HG02571 (cell line): Measurements from ENCODE around the gene FBXO28.
A peak's percentile ranks its signal among the peaks of the same experiment; 100 is the strongest.
"Not testable (repeated sequence)": the region's sequence is repeated elsewhere in the genome, so short reads cannot be mapped to it uniquely, and the experiment has no call there.

Source experiments
- ATAC-seq: cut with Tn5 transposase; IDR thresholded peaks from one replicate; pipeline ENCODE4 v1.9.1; 2021; ENCODE audit warnings: mild to moderate bottlenecking, moderate library complexity; ENCODE audit not compliant: unreplicated experiment

The FBXO28 gene

GRCh38 chr1:224183591-224184312, 69.8 kb downstream of the FBXO28 start:
- peak; percentile 46 for ATAC-seq

- ATAC-seq: no peak
Observed at GRCh38 chr1:224185208-224185607, 71.3 kb downstream of the FBXO28 start.

- ATAC-seq: no peak
Observed at GRCh38 chr1:224188286-224188685, 74.4 kb downstream of the FBXO28 start.

DNA sequence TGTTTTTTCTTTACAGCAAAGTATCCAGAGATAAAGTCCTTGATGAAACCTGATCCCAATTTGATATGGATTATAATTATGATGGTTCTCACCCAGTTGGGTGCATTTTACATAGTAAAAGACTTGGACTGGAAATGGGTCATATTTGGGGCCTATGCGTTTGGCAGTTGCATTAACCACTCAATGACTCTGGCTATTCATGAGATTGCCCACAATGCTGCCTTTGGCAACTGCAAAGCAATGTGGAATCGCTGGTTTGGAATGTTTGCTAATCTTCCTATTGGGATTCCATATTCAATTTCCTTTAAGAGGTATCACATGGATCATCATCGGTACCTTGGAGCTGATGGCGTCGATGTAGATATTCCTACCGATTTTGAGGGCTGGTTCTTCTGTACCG, 75.7 kb downstream of the FBXO28 start:
- no peak for ATAC-seq

- ATAC-seq: no peak
Observed at GRCh38 chr1:224192082-224192788, 78.3 kb downstream of the FBXO28 start.

GRCh38 chr1:224193319-224193966, 79.5 kb downstream of the FBXO28 start:
- no peak for ATAC-seq

GRCh38 chr1:224196813-224197600, 83.1 kb downstream of the FBXO28 start:
- no peak for ATAC-seq

GRCh38 chr1:224198572-224198971, 84.7 kb downstream of the FBXO28 start:
- no peak for ATAC-seq

GRCh38 chr1:224199679-224200078, 85.8 kb downstream of the FBXO28 start:
- ATAC-seq: no peak

DNA sequence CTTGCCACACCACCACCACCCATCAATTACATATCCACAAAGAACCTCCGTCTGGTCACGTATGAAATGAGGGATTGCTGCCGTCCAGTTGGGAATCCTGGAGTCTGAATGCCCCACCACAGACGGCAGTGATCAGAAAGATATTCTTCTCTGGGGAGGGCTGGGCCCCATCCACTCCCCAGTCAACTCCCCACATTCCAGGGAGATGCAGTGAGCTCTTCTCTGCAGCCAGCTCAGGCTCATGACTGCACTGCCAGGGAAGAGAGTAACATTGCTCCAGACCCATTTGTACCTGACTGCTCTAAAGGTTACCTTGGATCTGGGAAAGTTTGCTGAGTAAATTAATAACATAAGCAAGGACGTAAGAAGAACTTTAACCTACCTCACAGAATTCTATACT, 87.5 kb downstream of the FBXO28 start:
- no peak for ATAC-seq

GRCh38 chr1:224201853-224202252, 87.9 kb downstream of the FBXO28 start:
- no peak for ATAC-seq

- no peak for ATAC-seq
Observed at GRCh38 chr1:224203243-224204016, 89.5 kb downstream of the FBXO28 start.

DNA sequence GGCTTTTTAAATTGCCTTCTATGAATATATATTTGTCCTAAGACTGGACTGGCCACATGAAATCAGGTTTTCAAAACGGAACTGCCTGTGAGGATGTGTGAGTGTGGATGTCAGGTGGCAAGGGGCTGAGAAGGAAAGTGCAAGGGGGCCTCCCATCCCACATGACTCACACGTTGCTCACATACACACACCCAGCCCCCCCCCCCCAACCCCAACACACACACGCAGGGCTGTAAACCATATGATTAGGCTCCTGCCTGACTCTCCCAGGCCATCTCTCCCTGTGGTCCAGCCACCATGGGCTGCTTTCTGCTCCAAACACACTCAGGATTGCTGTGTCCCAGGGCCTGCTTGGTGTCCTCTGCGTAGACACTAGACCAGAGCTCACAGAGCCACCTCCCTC, 91.5 kb downstream of the FBXO28 start:
- no peak for ATAC-seq

DNA sequence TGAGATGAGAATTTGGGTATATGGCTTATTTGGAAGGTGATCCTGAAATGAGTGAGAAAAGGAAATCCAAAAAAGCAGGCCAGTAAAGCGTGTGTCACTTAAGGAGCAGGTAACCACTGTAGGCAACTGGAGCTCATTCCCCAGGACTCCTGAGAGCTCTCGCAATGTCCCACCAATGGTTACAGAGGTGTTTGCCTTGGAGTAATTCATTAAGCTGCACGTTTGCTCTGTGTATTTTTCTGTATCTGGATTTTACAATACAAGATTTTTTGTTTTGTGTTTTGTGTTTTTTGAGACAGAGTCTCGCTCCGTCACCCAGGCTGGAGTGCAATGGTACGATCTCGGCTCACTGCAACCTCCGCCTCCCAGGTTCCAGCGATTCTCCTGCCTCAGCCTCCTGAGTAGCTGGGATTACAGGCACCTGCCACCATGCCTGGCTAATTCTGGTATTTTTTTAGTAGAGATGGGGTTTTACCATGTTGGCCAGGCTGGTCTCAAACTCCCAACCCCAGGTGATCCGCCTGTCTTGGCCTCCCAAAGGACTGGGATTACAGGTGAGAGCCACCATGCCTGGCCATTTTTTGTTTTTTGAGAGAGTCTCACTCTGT, 92.1 kb downstream of the FBXO28 start:
- not testable (repeated sequence) for ATAC-seq

GRCh38 chr1:224211206-224211962, 97.5 kb downstream of the FBXO28 start:
- no peak for ATAC-seq
